Choroid plexus epithelial cell (primary cell): ENCODE measurements around the gene CEACAM6.

Source experiments
- DNase-seq: peaks from one replicate; pipeline ENCODE4 v3.0.0-alpha.2; 2010; ENCODE audit warnings: low read depth
- H3K4me3 ChIP-seq: 2 replicates; pipeline ENCODE4 v1.5.1; 2011; ENCODE audit warnings: low read depth, mild to moderate bottlenecking, control low read depth, low read length, moderate library complexity
- CTCF ChIP-seq: conservative IDR thresholded peaks from 2 replicates; pipeline ENCODE4 v1.5.1; 2011; ENCODE audit warnings: low read depth, mild to moderate bottlenecking, control low read depth, inconsistent platforms, low read length, moderate library complexity

CEACAM6 gene

GRCh38 chr19:41804336-41804735 is 49.0 kb downstream of the CEACAM6 start:
- TF ChIP-seq CTCF, result no peak
- no peak for DNase-seq

GRCh38 chr19:41807176-41807575 is 51.8 kb downstream of the CEACAM6 start:
- TF ChIP-seq CTCF, result no peak
- no peak overlapping the region for H3K4me3 ChIP-seq
- DNase-seq, result no peak

More at GRCh38 chr19:41804336-41804735, 49.0 kb downstream of the CEACAM6 start:
- H3K4me3 ChIP-seq, result no peak overlapping the region

- no peak for TF ChIP-seq CTCF
- DNase-seq, result no peak
- no peak overlapping the region for H3K4me3 ChIP-seq
Observed at GRCh38 chr19:41808663-41809566, 53.6 kb downstream of the CEACAM6 start.

GRCh38 chr19:41810301-41810700 is 55.0 kb downstream of the CEACAM6 start:
- TF ChIP-seq CTCF, result no peak
- no peak for DNase-seq
- H3K4me3 ChIP-seq, result no peak overlapping the region

- DNase-seq, result no peak
- no peak for TF ChIP-seq CTCF
- no peak overlapping the region for H3K4me3 ChIP-seq
Observed at GRCh38 chr19:41811036-41811435, 55.7 kb downstream of the CEACAM6 start.

- no peak for DNase-seq
- H3K4me3 ChIP-seq, result no peak overlapping the region
- TF ChIP-seq CTCF, result no peak
Observed at GRCh38 chr19:41811981-41812380, 56.7 kb downstream of the CEACAM6 start.

GRCh38 chr19:41813911-41814310 is 58.6 kb downstream of the CEACAM6 start:
- DNase-seq, result no peak
- no peak for TF ChIP-seq CTCF
- no peak overlapping the region for H3K4me3 ChIP-seq
